Measurements from ENCODE around the gene SOX12. TPM values are rescaled to one million over a fixed set of nuclear protein-coding genes. Genes with fewer than 3 reads are reported as not detected.
A peak's percentile ranks its signal among the peaks of the same experiment; 100 is the strongest.
"Not testable (repeated sequence)": the region's sequence is repeated elsewhere in the genome, so short reads cannot be mapped to it uniquely, and the experiment has no call there.

SOX12 gene
- total RNA-seq, 1 donor from 2014 or later = 6.1 TPM

DNA sequence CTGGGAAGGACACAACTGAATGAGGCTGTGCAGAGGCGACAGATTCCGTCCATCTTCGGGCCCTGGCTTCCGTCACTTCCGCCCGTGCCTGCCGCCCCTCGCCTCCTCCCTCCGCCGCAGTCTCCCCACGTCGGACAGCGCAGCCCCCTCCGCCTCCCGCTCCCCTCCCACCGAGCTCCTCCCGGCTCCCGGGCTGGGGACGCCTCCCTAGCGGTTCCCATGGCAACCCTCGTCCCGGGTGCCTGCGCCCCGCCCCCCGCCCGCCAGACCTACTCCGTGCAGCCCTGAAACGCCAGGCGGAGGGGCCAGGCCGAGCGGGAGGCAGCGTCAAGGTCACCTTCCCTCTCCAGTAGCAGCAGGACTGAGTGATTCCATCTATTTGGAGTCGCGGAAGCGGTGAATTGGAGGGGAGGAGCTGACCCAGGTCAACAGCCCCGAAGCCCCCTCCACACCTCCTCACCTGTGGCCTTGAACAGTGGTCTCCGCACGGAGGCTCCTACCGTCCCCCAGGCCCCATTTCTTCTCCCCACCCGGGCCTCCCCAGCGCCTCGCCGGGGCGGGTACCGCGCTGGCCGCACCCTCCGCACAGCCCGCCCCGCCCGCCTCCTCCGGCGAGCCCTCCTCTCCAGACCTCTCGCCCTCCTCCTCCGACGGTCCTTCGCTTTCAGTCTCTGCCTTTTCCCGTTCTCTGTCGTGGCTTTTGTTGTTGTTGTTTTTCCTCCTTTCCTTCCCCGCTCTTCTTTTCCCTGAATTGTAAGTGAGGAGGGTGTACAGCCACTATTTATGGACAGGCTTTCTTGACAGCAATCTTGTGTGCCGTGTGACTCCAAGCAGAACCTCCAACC lies 22.5 kb downstream of the SOX12 start:
- peaks cover 13% of the 10 kb centered on the region for H3K4me1 Mint-ChIP-seq
- no peaks in the 10 kb centered on the region for H3K27me3 Mint-ChIP-seq
- peak overlapping the region; percentile 68 for H3K27ac Mint-ChIP-seq
- H3K9me3 Mint-ChIP-seq = no peaks in the 10 kb centered on the region
- peak overlapping the region; percentile 88 for H3K4me3 Mint-ChIP-seq
- POLR2A ChIA-PET = interaction anchor here (0.6 to 3.9 kb wide), 4 partner anchors 23 to 60 kb away, joined by 3 to 27 read pairs (median 6); partner anchors contain the start of genes SOX12 and TRIB3
- peaks cover 2% of the 10 kb centered on the region for H3K36me3 Mint-ChIP-seq (ENCODE audit: low read depth)
- DNase-seq = peak; percentile 65
- no peak for TF ChIP-seq CTCF (IDR thresholded peaks at IDR 0.05)
- CTCF ChIA-PET = interaction anchor here (4.1 kb wide), 1 partner anchor 18 kb away, joined by 19 read pairs; no protein-coding TSS in a partner anchor
- intact Hi-C loops (cut with micrococcal nuclease) = loop anchor here (1.0 to 5.0 kb wide), 4 partner anchors 21 to 194 kb away; partner anchors contain the start of genes CSNK2A1 and ZCCHC3
- peak; percentile 82 for ATAC-seq (ENCODE audit: low read depth)

DNA sequence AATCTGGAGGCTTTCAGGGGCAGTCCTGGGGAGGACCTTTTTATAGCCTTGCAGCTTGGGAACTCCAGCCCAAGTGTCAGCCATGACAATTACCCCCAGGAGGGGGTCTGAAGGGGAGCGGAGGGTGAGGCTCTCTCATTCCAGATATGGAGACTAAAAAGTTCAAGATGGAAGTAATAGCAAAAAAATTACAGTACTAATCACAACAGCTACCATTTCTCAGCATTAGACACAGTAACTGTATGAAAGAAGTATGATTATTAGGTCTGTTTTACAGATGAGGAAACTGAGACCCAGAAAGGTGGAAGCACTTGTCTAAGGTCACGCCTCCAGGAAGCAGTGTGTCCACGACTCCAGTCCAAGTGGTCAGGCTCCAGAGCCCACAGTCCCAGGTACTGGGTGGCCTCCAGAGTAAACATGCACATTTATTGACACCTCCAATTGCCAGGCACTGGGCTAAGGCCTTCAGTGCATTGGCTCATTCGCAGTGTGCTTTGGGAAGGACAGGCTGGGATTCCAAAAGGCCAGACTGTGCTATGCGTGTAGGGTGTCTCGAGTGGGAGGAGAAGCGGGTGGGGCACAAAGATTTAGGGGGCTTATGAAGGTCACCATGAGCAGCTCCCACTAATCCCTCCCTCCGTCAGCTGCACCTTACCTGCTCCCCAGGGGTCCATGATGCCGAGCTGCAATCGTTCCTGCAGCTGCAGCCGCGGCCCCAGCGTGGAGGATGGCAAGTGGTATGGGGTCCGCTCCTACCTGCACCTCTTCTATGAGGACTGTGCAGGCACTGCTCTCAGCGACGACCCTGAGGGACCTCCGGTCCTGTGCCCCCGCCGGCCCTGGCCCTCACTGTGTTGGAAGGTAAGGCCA lies 23.9 kb downstream of the SOX12 start:
- peak overlapping the region; percentile 88 for H3K4me3 Mint-ChIP-seq
- intact Hi-C loops (cut with micrococcal nuclease) = loop anchor here (1.0 to 5.0 kb wide), 2 partner anchors 39 to 193 kb away; partner anchors contain the start of gene CSNK2A1
- ChIA-PET POLR2A (no interaction called here), CTCF (no interaction called here)
- H3K27ac Mint-ChIP-seq = no peak overlapping the region
- no peaks in the 10 kb centered on the region for H3K9me3 Mint-ChIP-seq
- ATAC-seq (ENCODE audit: low read depth) (no peak), DNase-seq (no peak)
- H3K27me3 Mint-ChIP-seq = no peaks in the 10 kb centered on the region
- TF ChIP-seq CTCF (IDR thresholded peaks at IDR 0.05) = no peak
- H3K36me3 Mint-ChIP-seq (ENCODE audit: low read depth) = peaks cover 2% of the 10 kb centered on the region
- peaks cover 13% of the 10 kb centered on the region for H3K4me1 Mint-ChIP-seq

- TF ChIP-seq CTCF (IDR thresholded peaks at IDR 0.05) = no peak
- CTCF ChIA-PET = interaction anchor here (1.5 to 3.5 kb wide), 4 partner anchors 10 to 293 kb away, joined by 5 to 43 read pairs (median 16); no protein-coding TSS in a partner anchor
- peaks cover 11% of the 10 kb centered on the region for H3K4me1 Mint-ChIP-seq
- no peak overlapping the region for H3K27ac Mint-ChIP-seq
- H3K36me3 Mint-ChIP-seq (ENCODE audit: low read depth) = peaks cover 1% of the 10 kb centered on the region
- intact Hi-C loops (cut with micrococcal nuclease) = no loop called here
- H3K4me3 Mint-ChIP-seq = no peak overlapping the region
- no peaks in the 10 kb centered on the region for H3K27me3 Mint-ChIP-seq
- DNase-seq (no peak), ATAC-seq (ENCODE audit: low read depth) (no peak)
- POLR2A ChIA-PET = no interaction called here
- no peaks in the 10 kb centered on the region for H3K9me3 Mint-ChIP-seq
Observed at GRCh38 chr20:353166-353565, 27.8 kb downstream of the SOX12 start.

GRCh38 chr20:354298-354977 lies 29.1 kb downstream of the SOX12 start:
- ATAC-seq (ENCODE audit: low read depth) = peak; percentile 100
- H3K36me3 Mint-ChIP-seq (ENCODE audit: low read depth) = no peaks in the 10 kb centered on the region
- TF ChIP-seq CTCF (IDR thresholded peaks at IDR 0.05) = no peak
- DNase-seq = peak; percentile 70
- no peak overlapping the region for H3K4me3 Mint-ChIP-seq
- H3K9me3 Mint-ChIP-seq = no peaks in the 10 kb centered on the region
- ChIA-PET POLR2A (interaction anchor here (1.6 kb wide), 1 partner anchor 53 kb away, joined by 5 read pairs; no protein-coding TSS in a partner anchor), CTCF (interaction anchor here (0.6 to 3.5 kb wide), 14 partner anchors 8 to 384 kb away, joined by 3 to 43 read pairs (median 4); partner anchors contain the start of gene CSNK2A1)
- H3K27ac Mint-ChIP-seq = no peak overlapping the region
- intact Hi-C loops (cut with micrococcal nuclease) = loop anchor here (1.0 to 2.0 kb wide), 9 partner anchors 26 to 385 kb away; partner anchors contain the start of genes TBC1D20 and TRIB3
- no peaks in the 10 kb centered on the region for H3K27me3 Mint-ChIP-seq
- H3K4me1 Mint-ChIP-seq = peaks cover 11% of the 10 kb centered on the region

GRCh38 chr20:356154-356553 lies 30.8 kb downstream of the SOX12 start:
- H3K27me3 Mint-ChIP-seq; POLR2A ChIA-PET; DNase-seq; H3K9me3 Mint-ChIP-seq; H3K36me3 Mint-ChIP-seq (ENCODE audit: low read depth); H3K27ac Mint-ChIP-seq; ATAC-seq (ENCODE audit: low read depth); H3K4me3 Mint-ChIP-seq; intact Hi-C loops (cut with micrococcal nuclease): not testable (repeated sequence)
- CTCF ChIA-PET = interaction anchor here (1.2 to 3.5 kb wide), 3 partner anchors 120 to 289 kb away, joined by 3 to 43 read pairs (median 18); no protein-coding TSS in a partner anchor
- peaks cover 17% of the 10 kb centered on the region for H3K4me1 Mint-ChIP-seq
